Endothelial cell of umbilical vein (primary cell): ENCODE data around the gene CCR4. TPM values are rescaled to one million over a fixed set of nuclear protein-coding genes. Genes with fewer than 3 reads are reported as not detected.

Experiments
- BruUV-seq: library from RNA; stranded (reverse); fragments of 400-500 nt; replicated peaks from 2 replicates; lab custom pipeline; 2021; lab: Mats Ljungman, UMichigan
- CTCF ChIA-PET: fragments of 300-600, 350-600 bp; sonication (Branson Sonifier 250); formaldehyde crosslinking; loops from one replicate; lab custom pipeline; 2021; ENCODE audit warnings: antibody characterized with exemption, inconsistent platforms; lab: Charles Lee
- POLR2A ChIA-PET: fragments of 300-600, 350-600 bp; sonication (Branson Sonifier 250); formaldehyde crosslinking; loops from one replicate; lab custom pipeline; 2021; ENCODE audit warnings: antibody characterized with exemption, inconsistent platforms; lab: Charles Lee
- DNase-seq: peaks from one replicate; pipeline ENCODE4 v3.0.0-alpha.2; 2011; ENCODE audit warnings: low read depth, low spot score
- FAIRE-seq: peaks from 2 replicates; lab custom pipeline; 2011; peaks lifted over from hg19 to GRCh38; lab: Jason Lieb, UNC
- H2AFZ ChIP-seq: 2 replicates; pipeline ENCODE4 v1.6.0; 2012; ENCODE audit warnings: low read depth, low read length, control low read depth, inconsistent platforms
- H3K27ac ChIP-seq: 2 replicates; pipeline ENCODE4 v1.5.1; 2011; ENCODE audit warnings: low read depth, mild to moderate bottlenecking, control low read depth, low read length, moderate library complexity; ENCODE audit not compliant: insufficient read depth
- H3K27me3 ChIP-seq, 2 experiments: 2 replicates each; pipeline versions ENCODE4 v1.6.0 to v1.6.1; 2011; ENCODE audit warnings: low read length in 2 of 2, mixed read lengths in 1 of 2; ENCODE audit not compliant: control insufficient read depth in 2 of 2, insufficient read depth in 2 of 2
- H3K36me3 ChIP-seq, 2 experiments: 2 replicates in 1 of 2; 3 replicates in 1 of 2; pipeline ENCODE4 v1.5.1; 2011; ENCODE audit warnings: low read length in 2 of 2, mild to moderate bottlenecking in 1 of 2, moderate library complexity in 1 of 2; ENCODE audit not compliant: control insufficient read depth in 2 of 2, insufficient read depth in 2 of 2; ENCODE audit errors: extremely low read depth in 1 of 2
- H3K4me1 ChIP-seq: 3 replicates; pipeline ENCODE4 v1.5.1; 2011; ENCODE audit warnings: mild to moderate bottlenecking, low read length; ENCODE audit not compliant: control insufficient read depth, insufficient read depth; ENCODE audit errors: extremely low read depth
- H3K4me2 ChIP-seq: 2 replicates; pipeline ENCODE4 v1.6.1; 2011; ENCODE audit warnings: low read length, control low read depth, mixed read lengths; ENCODE audit not compliant: insufficient read depth
- H3K4me3 ChIP-seq, 3 experiments: fragments of 200-600 bp in 1 of 3; sonication (generic), shearing (Covaris generic) in 1 of 3; replicated peaks in 1 of 3; 2 replicates each; pipeline ENCODE4 v1.5.1; 2011 to 2016; ENCODE audit warnings: control low read depth in 3 of 3, low read length in 3 of 3, mild to moderate bottlenecking in 2 of 3, inconsistent platforms in 1 of 3, low read depth in 1 of 3, moderate library complexity in 1 of 3; ENCODE audit not compliant: insufficient read depth in 1 of 3
- H3K79me2 ChIP-seq: 2 replicates; pipeline ENCODE4 v1.6.0; 2012; ENCODE audit warnings: low read length, inconsistent platforms; ENCODE audit not compliant: control insufficient read depth, insufficient read depth
- H3K9ac ChIP-seq: replicated peaks from 2 replicates; pipeline ENCODE3; 2011; ENCODE audit warnings: low read length, control low read depth; ENCODE audit not compliant: insufficient read depth; ENCODE audit errors: extremely low read depth
- H3K9me1 ChIP-seq: replicated peaks from 3 replicates; pipeline ENCODE4 v1.6.0; 2011; ENCODE audit warnings: mild to moderate bottlenecking, low read length; ENCODE audit not compliant: control insufficient read depth, insufficient read depth; ENCODE audit errors: extremely low read depth
- H3K9me3 ChIP-seq: replicated peaks from 2 replicates; pipeline ENCODE4 v1.5.1; 2012; ENCODE audit warnings: low read length, inconsistent platforms; ENCODE audit not compliant: control insufficient read depth, insufficient read depth
- H4K20me1 ChIP-seq: replicated peaks from 2 replicates; pipeline ENCODE3; 2011; ENCODE audit warnings: mild to moderate bottlenecking, low read length; ENCODE audit not compliant: control insufficient read depth, insufficient read depth; ENCODE audit errors: extremely low read depth
- EZH2 ChIP-seq: IDR thresholded peaks from 2 replicates; pipeline ENCODE4 v1.6.1; 2012; ENCODE audit warnings: borderline replicate concordance, low read depth, mild to moderate bottlenecking, moderate library complexity, low read length, inconsistent platforms; ENCODE audit not compliant: severe bottlenecking
- FOS ChIP-seq: IDR thresholded peaks from 2 replicates; pipeline ENCODE4 v1.6.1; 2011; ENCODE audit warnings: mild to moderate bottlenecking, low read length, moderate library complexity, borderline replicate concordance; ENCODE audit not compliant: insufficient read depth
- GATA2 ChIP-seq: IDR thresholded peaks from 2 replicates; pipeline ENCODE4 v1.7.0; 2011; ENCODE audit warnings: low read depth, mild to moderate bottlenecking, moderate library complexity, mixed read lengths, low read length; ENCODE audit not compliant: insufficient read length, insufficient read depth
- JUN ChIP-seq: IDR thresholded peaks from 2 replicates; pipeline ENCODE4 v1.6.1; 2011; ENCODE audit warnings: borderline replicate concordance, low read depth; ENCODE audit not compliant: insufficient read length, insufficient read depth
- MYC ChIP-seq: IDR thresholded peaks from one replicate; pipeline ENCODE4 v1.6.1; 2011; ENCODE audit warnings: mild to moderate bottlenecking, low read depth, low read length
- POLR2A ChIP-seq: IDR thresholded peaks from 2 replicates; pipeline ENCODE4 v1.6.1; 2012; ENCODE audit warnings: low read depth, mild to moderate bottlenecking, control low read depth, low read length
- POLR2AphosphoS5 ChIP-seq: IDR thresholded peaks from 2 replicates; pipeline ENCODE4 v1.6.1; 2012; ENCODE audit warnings: low read depth, mild to moderate bottlenecking, control low read depth, low read length, moderate library complexity; ENCODE audit not compliant: insufficient read depth
- dilution Hi-C: fragments of 300-500 bp; cut with MboI; formaldehyde crosslinking; loops from one replicate; pipeline ENCODE4 v1.15.0; 2019; ENCODE audit warnings: low sequenced_read_pairs; ENCODE audit not compliant: extremely low pct_ligation_motif_present
- intact Hi-C: fragments of 100-400 bp; cut with micrococcal nuclease; formaldehyde crosslinking; loops from one replicate; pipeline ENCODE4 v1.10.0; 2022
- polyA plus RNA-seq, 4 experiments: library from polyadenylated mRNA; depleted of rRNA in 3 of 4; stranded (reverse) in 3 of 4; unstranded in 1 of 4; fragments of >200 nt; gene quantifications; 2 replicates each; pipeline versions ENCODE4 v1.2.1 to v1.2.3, GENCODE V29; 2011 to 2012; ENCODE audit warnings: missing spikeins in 1 of 4
- total RNA-seq: library from RNA; stranded (reverse); gene quantifications from 2 replicates; pipeline ENCODE4 v1.2.3, GENCODE V29; 2021
- TF ChIP-seq, protein P1 (sequence below), 2 donors: IDR thresholded peaks; 1 replicate in 1 of 2; 2 replicates in 1 of 2; pipeline ENCODE4 v1.5.1; 2011; ENCODE audit warnings: low read length in 2 of 2, mild to moderate bottlenecking in 2 of 2, moderate library complexity in 2 of 2, control low read depth in 1 of 2, inconsistent platforms in 1 of 2, low read depth in 1 of 2; ENCODE audit not compliant: insufficient read depth in 1 of 2; ENCODE audit errors: extremely low read depth in 1 of 2

The CCR4 gene
- total and polyA plus RNA-seq, 2 donors (not counting 3 experiments of a cell fraction or from before 2014, with no cell fraction given): not detected

DNA sequence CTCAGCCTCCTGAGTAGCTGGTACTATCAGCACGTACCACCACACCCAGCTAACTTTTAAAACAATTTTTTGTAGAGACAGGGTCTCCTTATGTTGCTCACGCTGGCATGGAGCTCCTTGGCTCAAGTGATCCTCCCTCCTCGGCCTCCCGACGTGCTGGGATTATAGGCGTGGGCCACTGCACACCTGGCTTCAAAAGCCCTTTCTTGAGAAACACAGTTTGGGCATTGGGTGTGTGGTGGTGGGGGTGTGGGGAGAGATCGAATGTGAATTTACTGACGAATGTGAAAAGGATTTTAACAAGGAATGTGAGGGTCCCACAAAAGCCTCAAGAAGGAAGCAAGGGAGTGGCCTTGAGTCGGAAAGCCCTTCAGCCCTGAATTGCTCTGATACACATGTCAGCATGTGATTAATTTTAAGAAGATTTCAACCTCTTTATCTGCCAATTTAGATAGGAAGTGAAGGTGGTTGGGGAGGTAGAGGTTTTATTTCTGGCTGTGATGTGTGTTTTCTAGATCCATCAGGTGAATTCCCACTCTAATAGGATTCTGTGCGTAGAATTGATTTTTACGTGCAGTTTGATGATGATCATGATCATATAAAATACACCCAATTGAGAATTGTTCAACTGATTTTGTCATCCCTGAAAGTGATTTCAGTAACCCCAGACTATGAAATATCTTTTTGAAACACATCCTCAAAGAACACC, 1.1 kb downstream of the CCR4 start:
- Histone ChIP-seq H3K4me2 (no peak overlapping the region), H3K9ac (no peak overlapping the region), H3K9me1 (no peaks in the 10 kb centered on the region), H3K4me1 (peaks cover 5% of the 10 kb centered on the region), H3K9me3 (no peaks in the 10 kb centered on the region), H3K4me3 (no peak overlapping the region), H3K36me3 (no peaks in the 10 kb centered on the region), H3K27me3 (no peaks in the 10 kb centered on the region), H2AFZ (no peak overlapping the region), H3K79me2 (no peaks in the 10 kb centered on the region), H4K20me1 (no peaks in the 10 kb centered on the region), H3K27ac (no peak overlapping the region)
- no peak for DNase-seq
- FAIRE-seq: no peak
- dilution Hi-C loops (no loop called here), intact Hi-C loops (no loop called here)
- CTCF ChIA-PET: no interaction called here
- POLR2A ChIA-PET: no interaction called here
- TF ChIP-seq GATA2: no peak
- TF ChIP-seq, protein P1, sequence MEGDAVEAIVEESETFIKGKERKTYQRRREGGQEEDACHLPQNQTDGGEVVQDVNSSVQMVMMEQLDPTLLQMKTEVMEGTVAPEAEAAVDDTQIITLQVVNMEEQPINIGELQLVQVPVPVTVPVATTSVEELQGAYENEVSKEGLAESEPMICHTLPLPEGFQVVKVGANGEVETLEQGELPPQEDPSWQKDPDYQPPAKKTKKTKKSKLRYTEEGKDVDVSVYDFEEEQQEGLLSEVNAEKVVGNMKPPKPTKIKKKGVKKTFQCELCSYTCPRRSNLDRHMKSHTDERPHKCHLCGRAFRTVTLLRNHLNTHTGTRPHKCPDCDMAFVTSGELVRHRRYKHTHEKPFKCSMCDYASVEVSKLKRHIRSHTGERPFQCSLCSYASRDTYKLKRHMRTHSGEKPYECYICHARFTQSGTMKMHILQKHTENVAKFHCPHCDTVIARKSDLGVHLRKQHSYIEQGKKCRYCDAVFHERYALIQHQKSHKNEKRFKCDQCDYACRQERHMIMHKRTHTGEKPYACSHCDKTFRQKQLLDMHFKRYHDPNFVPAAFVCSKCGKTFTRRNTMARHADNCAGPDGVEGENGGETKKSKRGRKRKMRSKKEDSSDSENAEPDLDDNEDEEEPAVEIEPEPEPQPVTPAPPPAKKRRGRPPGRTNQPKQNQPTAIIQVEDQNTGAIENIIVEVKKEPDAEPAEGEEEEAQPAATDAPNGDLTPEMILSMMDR (IDR thresholded peaks at IDR 0.05; ENCODE audit: extremely low read depth in 1 of 2, insufficient read depth in 1 of 2, low read depth in 1 of 2, low read length in 2 of 2): no peak
- BruUV-seq: no TSS peak

DNA sequence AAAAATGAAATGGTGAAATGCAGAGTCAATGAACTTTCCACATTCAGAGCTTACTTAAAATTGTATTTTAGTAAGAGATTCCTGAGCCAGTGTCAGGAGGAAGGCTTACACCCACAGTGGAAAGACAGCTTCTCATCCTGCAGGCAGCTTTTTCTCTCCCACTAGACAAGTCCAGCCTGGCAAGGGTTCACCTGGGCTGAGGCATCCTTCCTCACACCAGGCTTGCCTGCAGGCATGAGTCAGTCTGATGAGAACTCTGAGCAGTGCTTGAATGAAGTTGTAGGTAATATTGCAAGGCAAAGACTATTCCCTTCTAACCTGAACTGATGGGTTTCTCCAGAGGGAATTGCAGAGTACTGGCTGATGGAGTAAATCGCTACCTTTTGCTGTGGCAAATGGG, 3.1 kb downstream of the CCR4 start:
- Histone ChIP-seq H4K20me1 (no peaks in the 10 kb centered on the region), H3K9ac (no peak overlapping the region), H3K9me1 (no peaks in the 10 kb centered on the region), H3K79me2 (no peaks in the 10 kb centered on the region), H2AFZ (no peak overlapping the region), H3K4me3 (no peak overlapping the region), H3K27ac (no peak overlapping the region), H3K4me2 (no peak overlapping the region), H3K9me3 (no peaks in the 10 kb centered on the region), H3K4me1 (peaks cover 5% of the 10 kb centered on the region), H3K27me3 (peaks cover 0 to 3% of the 10 kb centered on the region in 2 experiments), H3K36me3 (no peaks in the 10 kb centered on the region)
- no peak for FAIRE-seq
- CTCF ChIA-PET: interaction anchor here (0.7 to 1.0 kb wide), 3 partner anchors 14 to 833 kb away, joined by 3 to 6 read pairs (median 3); no protein-coding TSS in a partner anchor
- BruUV-seq: no TSS peak
- intact Hi-C loops: no loop called here
- no peak for DNase-seq
- no peak for TF ChIP-seq EZH2
- no peak for TF ChIP-seq POLR2A
- no peak for TF ChIP-seq JUN
- no peak for TF ChIP-seq MYC
- TF ChIP-seq FOS: no peak
- TF ChIP-seq POLR2AphosphoS5: no peak
- dilution Hi-C loops: no loop called here
- POLR2A ChIA-PET: no interaction called here
